ENCODE results near the gene CCDC197. TPM values are rescaled to one million over a fixed set of nuclear protein-coding genes. Genes with fewer than 3 reads are reported as not detected.

Gene CCDC197
- total RNA-seq, 1 donor from 2014 or later = 0.11 TPM

DNA sequence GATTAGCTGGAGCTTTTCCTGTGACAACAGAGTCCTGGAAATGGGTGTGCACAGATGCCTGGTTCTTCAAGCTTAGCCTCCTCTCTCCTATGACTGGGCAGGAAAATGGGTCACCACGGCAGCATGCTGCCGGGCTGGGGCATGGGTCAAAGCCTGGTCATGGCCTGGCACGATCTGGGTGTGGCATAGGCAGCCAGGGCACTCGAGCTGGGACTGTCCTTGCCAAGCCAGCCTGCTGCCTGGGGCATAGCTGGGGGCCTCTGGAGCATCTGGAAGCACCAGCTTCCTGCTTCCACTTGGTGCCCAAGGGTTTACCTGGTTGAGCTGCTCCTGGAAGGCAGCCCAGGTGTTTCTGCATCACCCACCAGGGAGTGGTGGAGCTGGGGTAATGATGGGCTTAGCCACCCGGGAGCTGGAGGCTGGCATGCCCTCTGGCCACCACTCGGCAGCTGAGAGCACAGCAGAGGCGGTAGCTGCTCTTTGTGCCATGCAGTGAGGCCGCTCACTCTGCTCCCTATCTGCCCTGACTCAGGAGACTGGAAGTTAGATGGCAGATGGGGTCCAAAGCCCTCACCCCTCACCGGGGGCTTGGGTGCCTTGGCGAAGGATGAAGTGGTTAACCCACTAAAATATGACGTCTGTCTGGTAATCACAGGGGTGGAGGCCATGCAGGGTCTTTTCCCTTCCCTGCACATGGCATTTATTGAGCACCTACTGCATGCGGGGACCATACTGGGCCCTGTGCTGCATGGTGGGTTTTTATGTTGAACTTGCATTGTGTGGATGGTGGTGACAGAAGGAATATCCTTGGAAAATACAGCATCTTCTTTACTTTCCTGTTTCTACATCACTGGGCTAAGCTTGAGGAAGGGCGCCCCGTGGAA is 30.7 kb downstream of the CCDC197 start:
- H3K36me3 Mint-ChIP-seq (ENCODE audit: low read depth) = no peaks in the 10 kb centered on the region
- intact Hi-C loops (cut with micrococcal nuclease) = loop anchor here (2.0 kb wide), 1 partner anchor 53 kb away; the partner anchor contains the start of genes DDX24 and IFI27L1
- H3K4me1 Mint-ChIP-seq (ENCODE audit: low read depth) = peaks cover 19% of the 10 kb centered on the region
- no peaks in the 10 kb centered on the region for H3K27me3 Mint-ChIP-seq (ENCODE audit: low read depth)
- no peak for DNase-seq (ENCODE audit: low spot score)
- H3K4me3 Mint-ChIP-seq (ENCODE audit: low read depth) = peak overlapping the region; percentile 59
- H3K27ac Mint-ChIP-seq = peak overlapping the region; percentile 35
- no peaks in the 10 kb centered on the region for H3K9me3 Mint-ChIP-seq

DNA sequence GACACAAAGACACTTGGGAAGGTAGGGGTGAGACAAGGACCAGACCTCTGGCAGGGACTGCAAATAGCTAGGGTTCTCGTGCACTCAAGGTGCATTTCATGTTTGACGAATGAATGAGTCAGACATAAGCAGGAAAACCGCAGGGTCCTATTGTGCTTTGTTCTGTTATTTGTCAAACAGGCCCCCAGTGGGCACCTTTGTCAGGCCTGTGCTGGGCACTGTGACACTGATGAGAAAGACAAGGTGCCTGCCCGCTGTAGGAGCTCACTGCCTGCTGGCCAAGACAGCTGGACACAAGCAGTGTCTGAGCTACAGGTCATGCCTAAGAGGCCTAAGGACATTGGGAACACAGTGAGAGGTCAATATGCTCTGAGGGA is 31.3 kb downstream of the CCDC197 start:
- DNase-seq (ENCODE audit: low spot score) = peak; percentile 20
- Mint-ChIP-seq H3K9me3 (no peaks in the 10 kb centered on the region), H3K27me3 (ENCODE audit: low read depth) (no peaks in the 10 kb centered on the region), H3K4me3 (ENCODE audit: low read depth) (peak overlapping the region; percentile 59), H3K36me3 (ENCODE audit: low read depth) (no peaks in the 10 kb centered on the region), H3K4me1 (ENCODE audit: low read depth) (peaks cover 16% of the 10 kb centered on the region), H3K27ac (peak overlapping the region; percentile 70)
- intact Hi-C loops (cut with micrococcal nuclease) = no loop called here

DNA sequence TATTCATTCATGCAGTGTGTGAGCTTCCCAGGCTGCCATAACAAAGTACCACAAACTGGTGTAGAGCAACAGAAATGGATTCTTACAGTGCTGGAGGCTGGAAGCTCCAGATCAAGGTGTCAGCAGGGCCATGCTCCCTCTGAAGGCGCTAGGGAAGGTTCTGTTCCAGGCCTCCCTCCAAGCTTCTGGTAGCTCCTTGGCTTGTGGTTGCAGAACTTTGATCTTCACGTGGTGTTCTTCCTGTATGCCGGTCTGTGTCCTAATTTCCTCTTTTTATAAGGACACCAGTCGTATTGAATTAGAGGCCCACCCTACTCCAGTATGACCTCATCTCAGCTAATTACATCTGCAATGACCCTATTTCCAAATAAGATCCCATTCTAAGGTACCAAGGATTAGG is 32.2 kb downstream of the CCDC197 start:
- DNase-seq (ENCODE audit: low spot score) = no peak
- H3K36me3 Mint-ChIP-seq (ENCODE audit: low read depth) = no peaks in the 10 kb centered on the region
- no peaks in the 10 kb centered on the region for H3K27me3 Mint-ChIP-seq (ENCODE audit: low read depth)
- no peaks in the 10 kb centered on the region for H3K9me3 Mint-ChIP-seq
- H3K4me3 Mint-ChIP-seq (ENCODE audit: low read depth) = no peak overlapping the region
- intact Hi-C loops (cut with micrococcal nuclease) = no loop called here
- H3K4me1 Mint-ChIP-seq (ENCODE audit: low read depth) = peaks cover 16% of the 10 kb centered on the region
- H3K27ac Mint-ChIP-seq = no peak overlapping the region

DNA sequence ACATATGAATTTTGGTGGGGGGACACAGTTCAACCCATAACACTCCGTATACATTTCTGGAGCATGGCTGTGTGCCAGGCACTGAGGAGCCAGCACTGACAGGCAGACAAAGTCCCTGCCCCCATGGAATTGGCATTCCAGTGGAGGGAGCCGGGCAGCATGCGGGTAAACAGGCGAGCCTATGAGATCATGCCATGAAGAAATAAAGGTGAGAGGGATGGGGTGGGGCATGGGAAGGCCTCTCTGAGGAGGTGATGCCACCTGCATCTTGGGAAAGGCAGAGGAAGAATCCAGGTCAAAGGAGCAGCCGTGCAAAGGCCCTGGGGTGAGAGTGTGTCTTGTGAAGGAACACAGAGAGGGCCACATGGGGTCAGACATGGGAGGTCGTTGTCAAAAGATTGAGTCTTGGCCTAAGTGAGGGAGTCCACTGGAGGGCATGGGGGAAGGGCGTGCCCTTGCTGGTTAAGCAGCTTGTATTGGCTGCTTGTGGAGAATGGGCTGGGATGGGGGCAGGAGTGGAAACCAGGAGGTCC is 32.6 kb downstream of the CCDC197 start:
- Mint-ChIP-seq H3K4me1 (ENCODE audit: low read depth) (peaks cover 16% of the 10 kb centered on the region), H3K4me3 (ENCODE audit: low read depth) (no peak overlapping the region), H3K27ac (no peak overlapping the region), H3K27me3 (ENCODE audit: low read depth) (no peaks in the 10 kb centered on the region), H3K36me3 (ENCODE audit: low read depth) (no peaks in the 10 kb centered on the region), H3K9me3 (no peaks in the 10 kb centered on the region)
- intact Hi-C loops (cut with micrococcal nuclease) = no loop called here
- DNase-seq (ENCODE audit: low spot score) = no peak

DNA sequence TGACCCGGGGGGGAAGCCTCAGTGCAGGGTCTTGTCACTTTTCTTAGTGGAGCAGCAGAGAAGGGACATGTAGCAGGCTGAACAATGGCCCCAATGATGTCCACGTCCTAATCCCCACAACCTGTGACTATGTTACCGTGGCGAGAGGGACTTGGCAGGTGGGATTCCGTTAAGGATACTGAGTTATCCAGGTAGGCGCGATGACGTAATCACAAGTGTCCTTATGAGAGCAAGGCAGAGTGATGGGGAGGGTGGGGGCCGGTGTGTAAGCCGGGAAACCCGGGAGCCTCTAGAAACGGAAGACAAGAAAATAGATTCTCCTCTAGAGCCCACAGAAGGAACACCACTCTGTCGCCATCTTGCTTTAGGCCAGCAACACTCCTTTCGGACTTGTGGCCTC is 33.5 kb downstream of the CCDC197 start:
- Mint-ChIP-seq H3K27ac (no peak overlapping the region), H3K4me3 (ENCODE audit: low read depth) (no peak overlapping the region), H3K9me3 (no peaks in the 10 kb centered on the region), H3K27me3 (ENCODE audit: low read depth) (no peaks in the 10 kb centered on the region), H3K4me1 (ENCODE audit: low read depth) (peaks cover 16% of the 10 kb centered on the region), H3K36me3 (ENCODE audit: low read depth) (no peaks in the 10 kb centered on the region)
- intact Hi-C loops (cut with micrococcal nuclease) = no loop called here
- no peak for DNase-seq (ENCODE audit: low spot score)

DNA sequence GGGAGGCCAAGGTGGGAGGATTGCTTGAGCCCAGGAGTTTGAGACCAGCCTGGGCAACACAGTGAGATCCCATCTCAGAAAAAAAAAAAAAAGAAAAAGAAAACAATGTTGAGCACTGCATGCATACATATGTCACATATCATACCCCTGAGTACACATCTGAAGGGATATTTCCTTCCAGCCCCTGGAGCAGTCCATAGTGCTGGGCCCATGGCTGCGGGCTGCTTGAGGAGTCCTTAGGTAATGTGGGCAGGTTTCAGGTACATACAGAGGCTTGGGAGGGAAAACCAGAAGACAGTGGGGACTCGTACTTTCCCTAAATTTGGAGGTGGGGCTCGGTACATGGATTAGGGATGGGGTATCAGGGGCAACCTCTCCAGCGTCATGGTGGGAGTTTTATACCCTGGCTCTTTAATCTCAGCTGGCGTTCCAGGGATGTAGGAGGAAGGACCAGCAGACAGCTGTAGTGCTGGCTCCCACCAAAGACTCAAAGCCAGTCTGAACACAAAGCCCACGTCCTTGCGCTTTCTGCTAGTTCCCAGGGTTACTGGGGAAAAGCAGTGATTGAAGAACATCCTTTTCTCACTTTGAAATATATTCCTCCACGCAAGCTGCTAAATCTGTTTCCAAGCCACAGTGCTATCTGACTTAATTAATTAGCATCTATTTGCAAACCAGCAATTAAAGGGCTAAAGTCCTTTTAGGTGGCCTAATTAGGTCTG is 34.2 kb downstream of the CCDC197 start:
- no peak overlapping the region for H3K4me3 Mint-ChIP-seq (ENCODE audit: low read depth)
- H3K9me3 Mint-ChIP-seq = no peaks in the 10 kb centered on the region
- DNase-seq (ENCODE audit: low spot score) = no peak
- no peak overlapping the region for H3K27ac Mint-ChIP-seq
- peaks cover 11% of the 10 kb centered on the region for H3K4me1 Mint-ChIP-seq (ENCODE audit: low read depth)
- intact Hi-C loops (cut with micrococcal nuclease) = no loop called here
- no peaks in the 10 kb centered on the region for H3K27me3 Mint-ChIP-seq (ENCODE audit: low read depth)
- H3K36me3 Mint-ChIP-seq (ENCODE audit: low read depth) = no peaks in the 10 kb centered on the region

DNA sequence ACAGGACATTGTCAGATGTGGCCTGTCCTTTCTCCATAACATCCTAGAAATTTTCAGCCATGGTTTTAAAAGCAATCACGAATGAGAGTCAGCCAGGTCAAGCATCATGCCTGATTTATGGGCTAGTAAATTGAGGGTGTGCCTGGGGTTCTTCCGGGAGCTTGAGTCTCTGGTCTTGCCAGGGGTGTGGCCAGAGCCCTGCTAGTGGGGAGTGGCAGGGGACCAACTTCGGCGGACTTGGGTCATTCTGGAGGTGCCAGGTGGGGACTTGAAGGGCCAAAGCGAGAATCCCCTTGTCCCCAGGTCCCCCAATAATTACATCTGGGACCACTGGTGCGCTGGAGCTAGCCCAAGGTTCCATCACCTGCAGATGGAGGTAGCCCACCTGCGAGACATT is 34.8 kb downstream of the CCDC197 start:
- Mint-ChIP-seq H3K4me3 (ENCODE audit: low read depth) (no peak overlapping the region), H3K4me1 (ENCODE audit: low read depth) (peaks cover 14% of the 10 kb centered on the region), H3K27ac (no peak overlapping the region), H3K27me3 (ENCODE audit: low read depth) (no peaks in the 10 kb centered on the region), H3K9me3 (no peaks in the 10 kb centered on the region), H3K36me3 (ENCODE audit: low read depth) (no peaks in the 10 kb centered on the region)
- no peak for DNase-seq (ENCODE audit: low spot score)
- intact Hi-C loops (cut with micrococcal nuclease) = no loop called here

DNA sequence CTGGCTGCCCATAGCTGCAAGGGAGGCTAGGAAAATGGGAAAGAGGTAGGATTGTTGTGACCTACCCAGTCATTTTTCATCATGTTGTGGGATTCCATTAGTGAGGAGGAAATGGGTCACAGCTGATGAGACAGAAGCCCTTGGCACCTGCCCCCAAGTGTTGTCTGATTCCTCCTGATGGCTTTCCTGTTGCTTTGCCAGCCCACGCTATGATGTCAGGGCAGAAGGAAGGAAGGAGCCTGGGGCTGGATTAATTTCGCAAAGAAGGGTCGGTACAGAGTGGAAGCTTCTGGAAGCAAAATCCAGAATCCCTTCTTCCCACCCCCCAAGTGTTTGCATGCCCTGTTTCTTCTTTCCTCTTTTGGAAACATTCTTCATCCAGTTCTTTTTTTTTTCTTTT is 37.8 kb downstream of the CCDC197 start:
- H3K9me3 Mint-ChIP-seq = no peaks in the 10 kb centered on the region
- no peaks in the 10 kb centered on the region for H3K27me3 Mint-ChIP-seq (ENCODE audit: low read depth)
- H3K36me3 Mint-ChIP-seq (ENCODE audit: low read depth) = no peaks in the 10 kb centered on the region
- intact Hi-C loops (cut with micrococcal nuclease) = no loop called here
- H3K4me3 Mint-ChIP-seq (ENCODE audit: low read depth) = no peak overlapping the region
- no peak for DNase-seq (ENCODE audit: low spot score)
- H3K27ac Mint-ChIP-seq = no peak overlapping the region
- peaks cover 3% of the 10 kb centered on the region for H3K4me1 Mint-ChIP-seq (ENCODE audit: low read depth)

DNA sequence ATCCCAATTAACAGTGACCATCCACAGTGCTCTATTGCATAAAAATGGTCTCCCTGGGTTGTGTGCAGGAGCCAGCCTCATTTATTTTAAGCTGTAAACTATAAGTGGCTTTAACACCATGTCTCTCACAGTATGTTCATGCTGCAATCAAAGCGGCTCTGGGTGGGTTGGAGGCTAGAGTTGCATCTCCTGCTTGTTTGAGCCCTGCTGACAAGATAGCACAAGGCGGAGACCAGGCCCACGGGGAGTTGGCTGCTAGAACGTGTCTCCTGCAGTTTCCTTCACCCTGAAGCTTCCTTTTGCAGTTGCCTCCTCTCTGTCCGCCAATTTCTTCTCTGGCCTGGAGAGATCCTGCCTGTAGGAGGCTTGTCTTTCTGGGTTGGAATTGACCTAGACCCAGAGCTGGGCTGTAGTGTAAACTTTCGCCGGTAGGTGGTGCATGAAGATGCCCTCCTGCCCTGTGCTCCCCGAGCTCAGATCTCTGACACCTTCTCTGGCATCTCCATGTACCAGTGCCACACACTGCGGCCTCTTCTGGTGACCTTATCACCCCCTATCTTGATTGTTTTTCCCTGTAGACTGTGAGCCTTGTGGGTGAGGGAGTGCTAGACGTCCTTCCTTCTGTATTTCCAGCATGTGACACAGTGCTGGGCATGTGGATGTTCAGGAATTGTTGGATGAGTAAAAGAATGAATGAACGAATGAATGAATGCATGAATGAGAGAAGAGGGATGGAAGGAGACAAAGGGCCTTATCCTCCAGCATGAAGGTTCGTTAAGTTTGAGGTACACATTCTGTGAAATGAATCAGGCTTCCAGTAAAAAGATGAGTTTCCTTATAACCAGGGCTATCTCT is 39.4 kb downstream of the CCDC197 start:
- Mint-ChIP-seq H3K4me3 (ENCODE audit: low read depth) (no peak overlapping the region), H3K27me3 (ENCODE audit: low read depth) (no peaks in the 10 kb centered on the region), H3K4me1 (ENCODE audit: low read depth) (peaks cover 3% of the 10 kb centered on the region), H3K9me3 (no peaks in the 10 kb centered on the region), H3K27ac (no peak overlapping the region), H3K36me3 (ENCODE audit: low read depth) (no peaks in the 10 kb centered on the region)
- intact Hi-C loops (cut with micrococcal nuclease) = loop anchor here (1.0 kb wide), 3 partner anchors 15 to 144 kb away; no protein-coding TSS in a partner anchor
- peak; percentile 69 for DNase-seq (ENCODE audit: low spot score)

DNA sequence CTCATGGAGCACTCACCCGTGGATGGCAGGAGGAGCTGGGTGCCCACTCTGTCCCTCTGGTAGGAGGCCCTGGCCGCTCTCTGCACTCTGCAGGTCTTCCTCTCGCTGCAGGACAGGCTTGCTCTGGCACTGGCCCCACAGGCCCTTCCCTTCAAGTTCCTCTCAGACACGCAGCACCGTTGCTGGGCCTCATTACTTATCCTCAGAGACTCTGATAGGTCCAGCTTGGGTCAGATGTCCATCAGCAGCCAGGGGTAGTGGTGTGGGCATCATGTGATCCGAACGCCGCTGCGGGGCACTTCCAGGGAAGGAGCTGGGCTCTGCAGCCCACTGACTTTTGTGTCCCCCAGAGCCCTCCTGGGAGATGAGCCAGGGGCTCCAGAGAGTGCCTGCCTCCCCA is 40.9 kb downstream of the CCDC197 start:
- intact Hi-C loops (cut with micrococcal nuclease) = no loop called here

DNA sequence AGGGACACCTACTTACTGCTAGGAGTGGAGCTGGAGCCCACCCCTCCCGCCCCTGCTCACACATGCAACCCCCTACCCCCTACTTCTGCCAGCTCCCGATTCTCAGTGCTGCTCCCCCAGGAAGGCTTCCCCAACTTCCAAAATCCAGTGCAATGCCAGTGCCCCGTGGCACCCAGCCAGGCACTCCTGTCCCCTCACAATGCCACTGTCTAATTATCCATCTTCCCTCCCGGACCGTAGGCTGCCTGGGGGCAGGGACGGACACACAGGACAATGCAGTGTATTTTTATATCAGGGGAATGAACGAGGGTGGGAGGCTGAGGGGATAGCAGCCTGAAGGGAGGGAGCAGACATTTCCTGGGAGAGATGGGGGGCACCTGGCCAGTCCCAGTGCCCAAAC is 41.4 kb downstream of the CCDC197 start:
- no peak for DNase-seq (ENCODE audit: low spot score)
- no peaks in the 10 kb centered on the region for H3K36me3 Mint-ChIP-seq (ENCODE audit: low read depth)
- peaks cover 3% of the 10 kb centered on the region for H3K4me1 Mint-ChIP-seq (ENCODE audit: low read depth)
- H3K4me3 Mint-ChIP-seq (ENCODE audit: low read depth) = no peak overlapping the region
- no peaks in the 10 kb centered on the region for H3K27me3 Mint-ChIP-seq (ENCODE audit: low read depth)
- no peak overlapping the region for H3K27ac Mint-ChIP-seq
- intact Hi-C loops (cut with micrococcal nuclease) = no loop called here
- no peaks in the 10 kb centered on the region for H3K9me3 Mint-ChIP-seq

More for the DNA sequence above, 40.9 kb downstream of the CCDC197 start:
- Mint-ChIP-seq H3K9me3 (no peaks in the 10 kb centered on the region), H3K36me3 (ENCODE audit: low read depth) (no peaks in the 10 kb centered on the region), H3K4me3 (ENCODE audit: low read depth) (no peak overlapping the region), H3K27me3 (ENCODE audit: low read depth) (no peaks in the 10 kb centered on the region), H3K27ac (no peak overlapping the region), H3K4me1 (ENCODE audit: low read depth) (peaks cover 3% of the 10 kb centered on the region)
- DNase-seq (ENCODE audit: low spot score) = no peak

DNA sequence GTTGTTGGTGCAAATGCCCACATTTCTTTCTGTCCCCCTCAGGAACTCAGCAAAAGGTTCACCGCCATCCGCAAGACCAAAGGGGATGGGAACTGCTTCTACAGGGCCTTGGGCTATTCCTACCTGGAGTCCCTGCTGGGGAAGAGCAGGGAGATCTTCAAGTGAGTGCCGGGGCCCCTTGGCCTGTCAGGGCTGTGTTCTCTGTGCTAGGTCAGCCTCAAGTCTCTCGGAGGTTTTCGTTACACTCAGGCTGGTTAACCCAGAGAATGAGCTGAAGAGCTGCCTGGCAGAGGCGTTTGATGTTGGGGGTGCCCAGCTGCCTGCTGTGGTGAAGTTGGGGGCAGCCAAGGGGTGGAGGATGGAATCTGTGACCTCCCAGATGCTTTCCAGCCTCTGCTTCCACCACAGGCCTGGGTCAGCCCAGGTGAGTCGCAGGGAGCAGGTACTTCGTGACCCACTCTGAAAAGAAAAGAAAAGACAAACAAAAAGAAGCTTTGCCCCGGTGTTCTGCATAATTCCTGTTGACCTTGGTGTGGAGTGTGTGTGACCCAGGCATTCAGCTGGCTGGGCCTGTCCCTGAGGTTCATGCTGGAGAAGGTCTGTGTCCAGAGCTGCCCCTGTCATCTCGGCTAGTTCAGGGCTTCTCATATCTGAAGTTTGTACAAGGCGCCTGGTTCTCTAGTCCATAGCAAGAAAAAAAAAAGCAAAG is 42.0 kb downstream of the CCDC197 start:
- DNase-seq (ENCODE audit: low spot score) = no peak
- intact Hi-C loops (cut with micrococcal nuclease) = no loop called here
- no peaks in the 10 kb centered on the region for H3K36me3 Mint-ChIP-seq (ENCODE audit: low read depth)
- no peaks in the 10 kb centered on the region for H3K9me3 Mint-ChIP-seq
- peaks cover 3% of the 10 kb centered on the region for H3K4me1 Mint-ChIP-seq (ENCODE audit: low read depth)
- no peak overlapping the region for H3K4me3 Mint-ChIP-seq (ENCODE audit: low read depth)
- no peaks in the 10 kb centered on the region for H3K27me3 Mint-ChIP-seq (ENCODE audit: low read depth)
- H3K27ac Mint-ChIP-seq = no peak overlapping the region
